SK-N-MC (cell line): ENCODE measurements around the gene PPP3R2.

Source experiments
- DNase-seq: peaks from one replicate; pipeline ENCODE4 v3.0.0-alpha.2; 2011; ENCODE audit warnings: low read depth, low spot score
- H3K27ac ChIP-seq: fragments of 200-600 bp; sonication (generic); 2 replicates; pipeline ENCODE4 v1.5.1; 2016; ENCODE audit warnings: mixed run types
- H3K36me3 ChIP-seq: fragments of 200-600 bp; sonication (generic); 2 replicates; pipeline ENCODE4 v1.6.1; 2017; ENCODE audit warnings: antibody characterized with exemption, low read length, mixed read lengths; ENCODE audit not compliant: insufficient read depth
- H3K4me3 ChIP-seq: fragments of 200-600 bp; sonication (generic); 2 replicates; pipeline ENCODE4 v1.5.1; 2016
- H3K9ac ChIP-seq: fragments of 200-600 bp; sonication (generic); 2 replicates; pipeline ENCODE4 v1.8.0; 2017; ENCODE audit warnings: mixed run types, mixed read lengths; ENCODE audit not compliant: insufficient read length
- H3K9me3 ChIP-seq: fragments of 200-600 bp; sonication (generic); 2 replicates; pipeline ENCODE4 v1.6.1; 2017; ENCODE audit warnings: low read depth, mild to moderate bottlenecking, antibody characterized with exemption, low read length, moderate library complexity, mixed read lengths
- EZH2 ChIP-seq: fragments of 200-600 bp; sonication (generic); IDR thresholded peaks from one replicate; pipeline ENCODE4 v1.6.1; 2017; ENCODE audit warnings: antibody characterized with exemption
- FOXP2 ChIP-seq: optimal IDR thresholded peaks from 2 replicates; pipeline ENCODE3; 2011; ENCODE audit warnings: mild to moderate bottlenecking, moderate library complexity; ENCODE audit not compliant: insufficient read depth; ENCODE audit errors: extremely low read length, control extremely low read depth
- POLR2AphosphoS5 ChIP-seq: IDR thresholded peaks from 2 replicates; pipeline ENCODE4 v1.6.1; 2012; ENCODE audit warnings: mild to moderate bottlenecking, low read depth, low read length, borderline replicate concordance

PPP3R2 gene

DNA sequence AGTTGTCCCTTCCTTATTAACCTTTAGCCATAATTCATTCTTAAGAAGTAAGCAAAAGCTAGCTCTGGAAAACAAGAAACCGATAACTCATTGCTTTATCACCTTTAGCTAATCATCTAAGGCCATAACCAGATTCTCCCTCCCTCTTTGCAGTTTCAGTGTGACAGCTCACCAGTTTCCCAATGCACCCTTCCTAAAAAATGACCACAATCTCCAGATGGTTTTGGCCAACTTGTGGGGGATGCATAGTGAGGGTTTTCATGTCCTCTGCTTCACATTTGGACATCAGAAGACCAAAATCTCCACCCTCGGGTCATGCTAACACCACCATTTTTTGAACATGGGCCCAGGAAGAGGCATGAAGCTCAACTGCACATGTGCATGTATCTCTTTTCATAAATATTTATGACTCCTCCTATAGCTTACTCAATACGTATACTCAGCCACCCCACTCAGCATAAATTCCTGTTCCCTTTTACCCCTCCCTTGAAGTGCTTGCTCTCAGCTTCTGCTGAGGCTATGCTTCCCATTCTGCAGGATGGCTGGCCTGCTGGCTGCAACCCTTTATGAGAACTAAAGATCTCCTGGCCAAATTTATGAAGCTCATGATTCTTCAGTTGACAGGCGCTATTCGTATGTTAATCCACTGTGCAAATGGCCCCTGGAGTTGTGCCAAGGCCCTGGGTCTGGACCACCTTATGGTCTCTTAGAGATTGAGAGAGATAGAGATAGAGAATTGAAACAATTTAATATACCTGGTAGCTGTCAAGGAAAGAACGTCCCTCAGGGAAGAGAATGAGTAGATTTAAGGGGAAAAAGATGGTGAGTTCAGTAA is 14.8 kb downstream of the PPP3R2 start:
- DNase-seq: no peak

DNA sequence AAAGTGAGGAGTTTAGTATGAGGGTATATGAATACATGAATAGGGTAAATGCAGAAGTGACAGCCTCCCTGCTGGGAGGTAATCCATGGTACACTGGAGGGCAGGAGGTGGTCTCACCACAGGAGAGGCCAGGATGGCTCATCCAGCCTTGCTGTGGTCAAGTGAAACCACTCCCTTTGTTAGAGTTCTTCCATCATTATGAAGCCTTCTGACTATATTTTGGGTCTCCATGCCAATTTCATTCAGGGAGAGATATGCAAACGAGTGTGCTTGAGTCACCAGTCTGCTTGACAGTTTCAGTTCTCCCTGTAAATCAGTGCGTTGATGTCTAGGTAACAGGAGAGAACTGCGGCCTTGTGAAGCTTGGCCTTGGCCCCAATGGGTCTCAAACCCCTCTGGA is 16.4 kb downstream of the PPP3R2 start:
- Histone ChIP-seq H3K27ac (no peak overlapping the region), H3K4me3 (no peak overlapping the region), H3K9me3 (no peaks in the 10 kb centered on the region), H3K36me3 (no peaks in the 10 kb centered on the region), H3K9ac (no peak overlapping the region)
- TF ChIP-seq EZH2 (no peak), FOXP2 (no peak), POLR2AphosphoS5 (no peak)
- no peak for DNase-seq

More for the DNA sequence above, 14.8 kb downstream of the PPP3R2 start:
- Histone ChIP-seq H3K36me3 (no peaks in the 10 kb centered on the region), H3K9ac (no peak overlapping the region), H3K9me3 (no peaks in the 10 kb centered on the region), H3K27ac (no peak overlapping the region), H3K4me3 (no peak overlapping the region)
- TF ChIP-seq FOXP2: no peak
- TF ChIP-seq POLR2AphosphoS5: no peak

DNA sequence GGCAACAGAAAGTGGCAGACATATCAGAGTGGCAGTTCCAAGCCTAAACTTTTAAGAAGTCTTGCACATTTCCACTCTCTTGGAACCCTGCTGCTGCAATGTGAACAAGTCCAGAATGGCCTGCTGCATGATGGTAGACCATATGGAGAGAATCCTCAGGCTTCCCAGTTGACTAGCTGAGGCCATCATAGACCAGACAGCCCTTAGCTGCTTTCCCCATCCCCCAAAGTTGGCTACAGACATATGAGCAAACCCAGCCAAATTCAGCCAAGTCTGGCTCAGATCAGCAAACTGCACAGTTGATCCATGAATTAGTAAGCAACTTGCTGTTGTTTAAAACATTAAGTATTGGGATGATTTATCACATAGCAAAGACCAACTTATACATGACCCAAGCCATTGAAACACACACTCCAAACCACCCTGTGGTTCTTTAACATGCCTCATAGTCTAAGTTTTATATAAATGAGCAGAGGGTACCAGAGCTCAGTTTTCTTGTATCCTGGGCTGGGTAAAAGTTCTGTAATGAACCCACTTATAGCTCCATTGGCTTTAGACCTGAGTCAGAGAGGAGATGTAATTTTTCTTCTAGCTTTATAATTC is 19.9 kb downstream of the PPP3R2 start:
- TF ChIP-seq POLR2AphosphoS5 (no peak), FOXP2 (no peak), EZH2 (no peak)
- no peak overlapping the region for H3K9ac ChIP-seq
- DNase-seq: no peak
- H3K9me3 ChIP-seq: no peaks in the 10 kb centered on the region
- no peak overlapping the region for H3K4me3 ChIP-seq
- H3K36me3 ChIP-seq: no peaks in the 10 kb centered on the region
- no peak overlapping the region for H3K27ac ChIP-seq

DNA sequence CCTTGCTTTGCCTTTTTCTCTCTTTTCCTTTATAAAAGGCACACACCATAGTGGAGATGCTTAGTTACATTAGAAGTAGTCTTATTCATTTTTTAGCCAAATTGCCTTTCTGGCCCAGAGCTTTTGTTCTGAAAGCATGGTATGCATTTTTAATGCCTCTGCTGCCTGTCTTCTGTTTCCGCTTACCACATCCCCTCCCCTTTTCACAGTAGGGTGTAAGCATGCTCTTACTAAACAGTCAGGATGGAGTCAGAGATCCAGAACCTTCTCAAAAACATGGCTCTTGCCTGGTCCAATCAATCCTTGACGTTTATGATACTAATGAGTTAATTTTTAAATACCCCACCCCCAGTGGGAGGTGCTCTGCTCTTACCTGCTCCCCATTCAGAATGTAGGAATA is 22.5 kb downstream of the PPP3R2 start:
- DNase-seq: peak; percentile 3
- TF ChIP-seq POLR2AphosphoS5 (no peak), EZH2 (no peak), FOXP2 (no peak)
- Histone ChIP-seq H3K9me3 (no peaks in the 10 kb centered on the region), H3K4me3 (no peak overlapping the region), H3K27ac (no peak overlapping the region), H3K9ac (no peak overlapping the region), H3K36me3 (peaks cover 4% of the 10 kb centered on the region; the same call in 1 of the 2 replicates)

DNA sequence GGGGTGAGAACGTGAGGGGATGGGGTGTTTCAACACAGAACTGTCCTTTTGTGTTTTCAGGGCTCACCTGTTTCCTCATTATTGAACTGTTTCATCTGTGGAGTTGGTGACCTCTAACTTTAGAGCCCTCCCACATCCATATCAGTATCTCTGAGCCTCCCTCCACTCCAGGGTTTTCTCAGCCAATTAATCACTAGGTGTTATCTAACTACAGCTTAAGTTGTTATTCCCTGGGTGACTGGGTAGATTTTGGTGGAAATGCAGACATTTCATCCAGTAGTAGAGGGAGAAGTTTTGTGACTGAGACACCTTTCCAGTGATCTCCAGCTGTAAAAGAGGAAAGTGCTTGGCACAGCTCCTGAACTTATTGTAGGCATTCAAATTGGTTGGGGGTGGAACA is 23.7 kb downstream of the PPP3R2 start:
- H3K4me3 ChIP-seq: no peak overlapping the region
- H3K9ac ChIP-seq: no peak overlapping the region
- peaks cover 4% of the 10 kb centered on the region; the same call in 1 of the 2 replicates for H3K36me3 ChIP-seq
- no peak for TF ChIP-seq POLR2AphosphoS5
- TF ChIP-seq EZH2: no peak
- no peak for TF ChIP-seq FOXP2
- no peak for DNase-seq
- no peak overlapping the region for H3K27ac ChIP-seq
- no peaks in the 10 kb centered on the region for H3K9me3 ChIP-seq

DNA sequence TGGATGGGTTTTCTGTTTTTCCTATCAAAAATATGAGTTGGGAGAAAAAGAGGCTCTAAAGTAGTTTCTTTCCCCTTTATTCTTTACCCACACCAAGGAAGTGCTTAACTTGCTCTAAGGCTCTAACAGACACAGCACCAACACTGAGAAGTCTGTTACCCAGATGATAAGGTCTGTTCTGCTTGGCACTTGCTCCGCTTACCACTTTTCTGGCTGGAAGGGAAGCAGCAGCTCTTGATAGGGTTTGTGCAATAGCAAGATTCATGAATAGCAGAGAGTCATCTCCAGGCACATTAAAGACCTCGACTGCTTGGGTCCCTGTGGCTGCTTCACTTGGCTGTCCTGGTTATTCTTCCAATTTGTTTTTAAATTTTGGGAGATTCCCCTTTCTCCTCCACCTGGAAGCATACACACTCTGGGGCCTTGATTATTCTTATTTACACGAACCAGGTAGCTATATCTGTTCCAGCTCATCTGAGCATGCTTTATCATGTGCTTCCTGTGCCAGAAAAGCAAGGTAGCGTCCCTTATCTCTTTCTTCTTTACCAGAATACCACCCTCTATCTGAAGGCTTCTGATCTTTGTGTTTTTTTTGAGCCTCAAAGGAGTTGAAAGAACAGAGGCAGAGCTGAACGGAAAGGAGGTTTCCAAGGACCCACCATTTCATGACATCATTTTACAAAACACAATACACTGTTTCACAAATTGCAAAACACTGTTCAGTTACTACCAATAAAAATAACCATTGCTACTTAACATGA is 24.8 kb downstream of the PPP3R2 start:
- Histone ChIP-seq H3K9ac (no peak overlapping the region), H3K9me3 (no peaks in the 10 kb centered on the region), H3K27ac (no peak overlapping the region), H3K4me3 (no peak overlapping the region), H3K36me3 (peaks cover 8% of the 10 kb centered on the region; the same call in 1 of the 2 replicates)
- no peak for DNase-seq
- TF ChIP-seq FOXP2 (no peak), POLR2AphosphoS5 (no peak), EZH2 (no peak)

DNA sequence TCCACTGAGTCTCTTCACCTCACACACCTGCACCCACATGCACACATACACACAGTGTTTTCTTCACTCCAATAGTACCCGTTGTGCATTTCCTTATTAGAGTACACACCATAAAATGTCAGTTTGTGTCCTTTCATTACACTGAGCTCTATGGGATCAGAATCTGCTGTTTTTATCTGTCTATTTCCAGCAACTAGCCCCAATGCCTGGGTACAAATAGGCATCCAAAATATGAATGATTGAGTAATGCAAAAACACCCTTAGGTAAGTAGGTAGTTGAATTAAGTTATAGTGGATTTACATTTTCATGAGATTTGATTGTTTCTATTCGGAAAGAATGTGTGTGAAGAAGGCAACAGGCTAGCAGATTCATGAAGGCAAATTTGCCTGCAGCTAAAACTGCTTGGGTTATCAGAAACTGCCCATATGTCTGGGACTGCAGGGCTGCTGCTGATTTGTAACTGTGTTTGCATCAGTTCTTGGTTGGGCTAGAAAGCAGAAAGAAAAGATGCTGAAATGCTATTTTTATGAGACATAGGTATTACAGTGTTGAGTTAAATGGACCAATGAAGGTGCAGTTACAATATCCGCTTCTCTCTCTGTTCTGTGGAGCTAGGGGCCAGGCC is 26.9 kb downstream of the PPP3R2 start:
- DNase-seq: no peak
- no peak overlapping the region for H3K9ac ChIP-seq
- peaks cover 21% of the 10 kb centered on the region for H3K36me3 ChIP-seq
- H3K9me3 ChIP-seq: no peaks in the 10 kb centered on the region
- TF ChIP-seq EZH2: no peak
- no peak for TF ChIP-seq POLR2AphosphoS5
- TF ChIP-seq FOXP2: no peak
- H3K4me3 ChIP-seq: no peak overlapping the region
- no peak overlapping the region for H3K27ac ChIP-seq

DNA sequence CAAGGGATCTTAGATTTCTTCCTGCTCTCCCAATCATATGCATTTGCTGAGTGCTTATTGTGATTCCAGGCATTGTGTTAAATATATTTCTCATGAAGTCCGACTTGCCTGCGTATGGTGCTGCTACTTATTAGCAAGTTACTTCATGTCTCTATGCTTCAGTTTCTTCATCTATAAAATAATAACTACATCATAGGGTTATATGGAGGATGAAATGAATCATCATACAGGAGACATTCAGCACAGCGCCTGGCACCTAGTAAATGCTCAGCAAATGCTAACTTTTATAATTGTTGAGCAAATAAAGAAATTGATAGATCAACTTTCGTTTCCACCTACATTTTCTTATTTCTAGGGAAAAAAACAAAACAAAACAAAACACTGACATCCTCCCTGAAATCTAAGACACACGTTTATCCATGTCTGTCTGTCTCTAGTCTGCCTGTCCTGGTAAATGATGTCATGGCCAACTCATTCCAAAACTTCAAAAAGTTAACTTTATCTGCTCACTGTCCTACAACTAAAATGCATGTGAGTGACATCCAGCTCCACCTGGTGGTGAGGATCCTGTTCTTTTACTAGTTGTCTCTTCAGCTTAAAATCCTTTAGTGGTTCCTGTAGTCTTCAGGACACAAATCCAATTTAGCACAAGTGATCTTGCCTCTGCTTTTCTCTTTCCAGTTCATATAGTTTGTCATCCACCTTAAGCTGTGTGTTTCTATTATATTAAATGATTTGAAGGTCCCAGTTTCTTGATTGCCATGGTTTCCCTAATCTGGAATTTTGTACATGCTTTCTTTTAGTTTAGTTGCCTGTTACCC is 27.7 kb downstream of the PPP3R2 start:
- Histone ChIP-seq H3K27ac (no peak overlapping the region), H3K9ac (no peak overlapping the region), H3K9me3 (no peaks in the 10 kb centered on the region), H3K36me3 (peaks cover 28% of the 10 kb centered on the region), H3K4me3 (no peak overlapping the region)
- DNase-seq: no peak
- TF ChIP-seq EZH2 (no peak), FOXP2 (no peak), POLR2AphosphoS5 (no peak)
